ENCODE data around the gene PTMS.

Gene PTMS

GRCh38 chr12:6790496-6791150 is 24.5 kb downstream of the PTMS start:
- TF ChIP-seq SUZ12 (IDR thresholded peaks at IDR 0.05) (no peak), SP1 (IDR thresholded peaks at IDR 0.05) (no peak), TARDBP (IDR thresholded peaks at IDR 0.05) (no peak), BHLHE40 (IDR thresholded peaks at IDR 0.05; ENCODE audit: borderline replicate concordance) (no peak), HDGF (IDR thresholded peaks at IDR 0.05; ENCODE audit: borderline replicate concordance) (no peak), FOXA1 (IDR thresholded peaks at IDR 0.05) (no peak)
- TF ChIP-seq, protein P1, sequence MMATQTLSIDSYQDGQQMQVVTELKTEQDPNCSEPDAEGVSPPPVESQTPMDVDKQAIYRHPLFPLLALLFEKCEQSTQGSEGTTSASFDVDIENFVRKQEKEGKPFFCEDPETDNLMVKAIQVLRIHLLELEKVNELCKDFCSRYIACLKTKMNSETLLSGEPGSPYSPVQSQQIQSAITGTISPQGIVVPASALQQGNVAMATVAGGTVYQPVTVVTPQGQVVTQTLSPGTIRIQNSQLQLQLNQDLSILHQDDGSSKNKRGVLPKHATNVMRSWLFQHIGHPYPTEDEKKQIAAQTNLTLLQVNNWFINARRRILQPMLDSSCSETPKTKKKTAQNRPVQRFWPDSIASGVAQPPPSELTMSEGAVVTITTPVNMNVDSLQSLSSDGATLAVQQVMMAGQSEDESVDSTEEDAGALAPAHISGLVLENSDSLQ (IDR thresholded peaks at IDR 0.05), result no peak
- POLR2A ChIA-PET, result interaction anchor here (1.2 to 1.4 kb wide), 2 partner anchors 25 to 37 kb away, joined by 4 to 5 read pairs; partner anchors contain the start of genes MLF2 and PTMS
- CTCF ChIA-PET, result no interaction called here
- no peak for DNase-seq (ENCODE audit: extremely low spot score)

DNA sequence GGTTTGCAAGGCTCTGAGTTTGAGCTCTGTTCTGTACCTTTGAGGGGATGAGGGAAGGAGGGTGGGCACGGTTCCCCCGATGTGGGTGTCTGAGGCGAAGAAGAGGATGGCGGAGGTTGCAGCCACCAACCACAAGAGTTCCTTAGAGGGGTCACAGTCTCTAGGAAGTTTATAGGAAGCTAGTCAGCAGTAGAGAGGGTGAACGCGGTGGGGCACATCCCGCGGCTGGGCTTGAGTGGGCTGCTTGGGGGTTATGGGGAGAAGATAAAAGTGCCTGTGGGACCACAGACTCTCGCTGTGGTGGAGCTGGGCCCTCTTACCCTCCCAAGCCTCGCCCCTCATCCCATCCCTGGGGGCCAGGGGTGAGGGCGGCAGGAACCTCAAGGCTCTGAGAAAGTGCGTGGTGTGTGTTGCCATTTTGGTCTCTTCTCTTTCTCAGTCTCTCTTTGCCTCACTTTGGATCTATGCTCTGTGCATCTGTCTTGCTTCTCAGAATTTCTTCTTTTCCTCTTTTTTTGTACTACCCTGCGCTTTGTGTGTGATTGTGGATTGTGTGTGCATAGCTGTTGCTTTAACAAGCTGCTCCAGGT is 25.9 kb downstream of the PTMS start:
- POLR2A ChIA-PET, result interaction anchor here (0.8 to 1.5 kb wide), 5 partner anchors 19 to 103 kb away, joined by 3 to 10 read pairs (median 3); partner anchors contain the start of genes GPR162, PTMS and ZNF384
- TF ChIP-seq SP1 (IDR thresholded peaks at IDR 0.05), result no peak
- TF ChIP-seq HDGF (IDR thresholded peaks at IDR 0.05; ENCODE audit: borderline replicate concordance), result no peak
- TF ChIP-seq, protein P1 (IDR thresholded peaks at IDR 0.05), result no peak
- TF ChIP-seq FOXK2 (IDR thresholded peaks at IDR 0.05), result no peak
- TF ChIP-seq CTBP1 (IDR thresholded peaks at IDR 0.05; ENCODE audit: borderline replicate concordance), result no peak
- TF ChIP-seq ELF4 (IDR thresholded peaks at IDR 0.05), result no peak
- no peak for TF ChIP-seq L3MBTL2 (conservative IDR thresholded peaks at IDR 0.05)
- TF ChIP-seq ARNT (IDR thresholded peaks at IDR 0.05), result no peak
- no peak for TF ChIP-seq NFRKB (IDR thresholded peaks at IDR 0.05)
- no peak for TF ChIP-seq BHLHE40 (IDR thresholded peaks at IDR 0.05; ENCODE audit: borderline replicate concordance)
- no peak for TF ChIP-seq TARDBP (IDR thresholded peaks at IDR 0.05)
- TF ChIP-seq SUZ12 (IDR thresholded peaks at IDR 0.05), result no peak
- no peak for TF ChIP-seq LEF1 (IDR thresholded peaks at IDR 0.05; ENCODE audit: borderline replicate concordance)

GRCh38 chr12:6792522-6793201 is 26.5 kb downstream of the PTMS start:
- no peak for DNase-seq (ENCODE audit: extremely low spot score)
- ChIA-PET POLR2A (interaction anchor here (0.8 to 1.5 kb wide), 5 partner anchors 19 to 103 kb away, joined by 3 to 10 read pairs (median 3); partner anchors contain the start of genes GPR162, PTMS and ZNF384), CTCF (interaction anchor here (0.8 to 2.1 kb wide), 3 partner anchors 12 to 39 kb away, joined by 3 to 7 read pairs (median 5); partner anchors contain the start of gene MLF2)
- TF ChIP-seq SP1 (IDR thresholded peaks at IDR 0.05) (no peak), BHLHE40 (IDR thresholded peaks at IDR 0.05; ENCODE audit: borderline replicate concordance) (no peak), ELF4 (IDR thresholded peaks at IDR 0.05) (no peak), CTBP1 (IDR thresholded peaks at IDR 0.05; ENCODE audit: borderline replicate concordance) (no peak), FOXK2 (IDR thresholded peaks at IDR 0.05) (no peak)
- TF ChIP-seq, protein P1 (IDR thresholded peaks at IDR 0.05), result no peak

More for the DNA sequence above, 25.9 kb downstream of the PTMS start:
- CTCF ChIA-PET, result interaction anchor here (2.1 kb wide), 1 partner anchor 25 kb away, joined by 5 read pairs; no protein-coding TSS in a partner anchor
- no peak for DNase-seq (ENCODE audit: extremely low spot score)

GRCh38 chr12:6795088-6795487 is 28.9 kb downstream of the PTMS start:
- CTCF ChIA-PET, result no interaction called here
- DNase-seq (ENCODE audit: extremely low spot score), result no peak
- TF ChIP-seq LEF1 (IDR thresholded peaks at IDR 0.05; ENCODE audit: borderline replicate concordance), result no peak
- TF ChIP-seq, protein P1 (IDR thresholded peaks at IDR 0.05), result no peak
- TF ChIP-seq FOXM1 (IDR thresholded peaks at IDR 0.05; ENCODE audit: borderline replicate concordance), result no peak
- TF ChIP-seq SUZ12 (IDR thresholded peaks at IDR 0.05), result no peak
- no peak for TF ChIP-seq FOXA1 (IDR thresholded peaks at IDR 0.05)
- TF ChIP-seq ARNT (IDR thresholded peaks at IDR 0.05), result no peak
- TF ChIP-seq BHLHE40 (IDR thresholded peaks at IDR 0.05; ENCODE audit: borderline replicate concordance), result no peak
- TF ChIP-seq FOXK2 (IDR thresholded peaks at IDR 0.05), result no peak
- no peak for TF ChIP-seq TARDBP (IDR thresholded peaks at IDR 0.05)
- TF ChIP-seq NFRKB (IDR thresholded peaks at IDR 0.05), result no peak
- TF ChIP-seq L3MBTL2 (conservative IDR thresholded peaks at IDR 0.05), result no peak
- no peak for TF ChIP-seq CTBP1 (IDR thresholded peaks at IDR 0.05; ENCODE audit: borderline replicate concordance)
- no peak for TF ChIP-seq SP1 (IDR thresholded peaks at IDR 0.05)
- TF ChIP-seq ELF4 (IDR thresholded peaks at IDR 0.05), result no peak
- TF ChIP-seq HDGF (IDR thresholded peaks at IDR 0.05; ENCODE audit: borderline replicate concordance), result no peak
- TF ChIP-seq ZNF384 (IDR thresholded peaks at IDR 0.05), result no peak
- POLR2A ChIA-PET, result interaction anchor here (2.0 kb wide), 1 partner anchor 42 kb away, joined by 10 read pairs; the partner anchor contains the start of gene MLF2

DNA sequence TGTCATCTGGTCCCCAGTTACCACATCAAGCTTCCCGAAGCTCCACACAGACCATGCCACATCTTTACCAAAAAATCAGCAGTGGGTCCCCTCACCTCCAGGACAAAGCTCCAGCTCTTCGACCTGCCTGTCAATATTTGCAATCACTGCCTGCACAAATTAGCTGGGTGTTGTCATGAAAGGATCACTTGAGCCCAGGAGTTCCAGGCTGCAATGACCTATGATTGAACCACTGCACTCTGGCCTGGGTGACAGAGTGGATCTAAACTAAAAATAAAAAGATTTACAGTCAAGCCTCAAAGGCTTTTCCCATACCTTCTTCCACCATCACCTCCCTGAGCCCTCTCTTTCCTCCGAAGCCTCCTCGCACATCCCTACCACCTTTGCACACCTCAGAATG is 30.4 kb downstream of the PTMS start:
- ChIA-PET POLR2A (interaction anchor here (1.1 to 2.0 kb wide), 3 partner anchors 30 to 44 kb away, joined by 3 to 10 read pairs (median 3); partner anchors contain the start of genes MLF2 and P3H3), CTCF (interaction anchor here (0.6 to 1.4 kb wide), 2 partner anchors 13 to 18 kb away, joined by 4 to 8 read pairs; no protein-coding TSS in a partner anchor)
- DNase-seq (ENCODE audit: extremely low spot score), result no peak
- TF ChIP-seq FOXM1 (IDR thresholded peaks at IDR 0.05; ENCODE audit: borderline replicate concordance) (no peak), NFRKB (IDR thresholded peaks at IDR 0.05) (no peak), L3MBTL2 (conservative IDR thresholded peaks at IDR 0.05) (no peak), CTBP1 (IDR thresholded peaks at IDR 0.05; ENCODE audit: borderline replicate concordance) (no peak), SP1 (IDR thresholded peaks at IDR 0.05) (no peak), LEF1 (IDR thresholded peaks at IDR 0.05; ENCODE audit: borderline replicate concordance) (no peak), FOXA1 (IDR thresholded peaks at IDR 0.05) (no peak), ELF4 (IDR thresholded peaks at IDR 0.05) (no peak)
- TF ChIP-seq, protein P1 (IDR thresholded peaks at IDR 0.05), result no peak

Data from HEK293T (cell line).